ENCODE results near the gene CREB3.

CREB3 gene

GRCh38 chr9:35749515-35750255 lies 17.2 kb downstream of the CREB3 start:
- peak; percentile 26 for DNase-seq

- DNase-seq = no peak
Observed at GRCh38 chr9:35750256-35750531, 17.7 kb downstream of the CREB3 start.

- no peak for DNase-seq
Observed at GRCh38 chr9:35753466-35753865, 21.0 kb downstream of the CREB3 start.

- no peak for DNase-seq
Observed at GRCh38 chr9:35754264-35754663, 21.8 kb downstream of the CREB3 start, which contains the start of gene MSMP. Gene MSMP (minus strand): TSS chr9:35754276. CDS start chr9:35754129, 147 bp downstream.

GRCh38 chr9:35755071-35755470 lies 22.6 kb downstream of the CREB3 start:
- no peak for DNase-seq

- peak; percentile 82 for DNase-seq
Observed at GRCh38 chr9:35756275-35757225, 24.1 kb downstream of the CREB3 start.

- DNase-seq = peak; percentile 25
Observed at GRCh38 chr9:35757226-35757891, 24.9 kb downstream of the CREB3 start.

- no peak for DNase-seq
Observed at GRCh38 chr9:35757892-35758275, 25.4 kb downstream of the CREB3 start.

GRCh38 chr9:35758475-35759050 lies 26.1 kb downstream of the CREB3 start:
- DNase-seq = no peak

- no peak for DNase-seq
Observed at GRCh38 chr9:35759795-35760194, 27.3 kb downstream of the CREB3 start.

GRCh38 chr9:35760651-35761050 lies 28.2 kb downstream of the CREB3 start:
- DNase-seq = no peak

GRCh38 chr9:35763181-35763580 lies 30.7 kb downstream of the CREB3 start:
- DNase-seq = no peak

GRCh38 chr9:35763803-35764202 lies 31.3 kb downstream of the CREB3 start:
- no peak for DNase-seq

GRCh38 chr9:35766997-35767396 lies 34.5 kb downstream of the CREB3 start:
- DNase-seq = no peak

GRCh38 chr9:35767458-35767857 lies 35.0 kb downstream of the CREB3 start:
- no peak for DNase-seq

- no peak for DNase-seq
Observed at GRCh38 chr9:35769763-35770162, 37.3 kb downstream of the CREB3 start.

GRCh38 chr9:35771075-35771433 lies 38.6 kb downstream of the CREB3 start:
- DNase-seq = no peak

- DNase-seq = no peak
Observed at GRCh38 chr9:35771534-35771933, 39.1 kb downstream of the CREB3 start.

GRCh38 chr9:35771943-35772342 lies 39.5 kb downstream of the CREB3 start:
- DNase-seq = no peak

- no peak for DNase-seq
Observed at GRCh38 chr9:35774907-35775635, 42.6 kb downstream of the CREB3 start.

GRCh38 chr9:35776018-35776417 lies 43.6 kb downstream of the CREB3 start:
- DNase-seq = no peak

GRCh38 chr9:35778496-35778895 lies 46.0 kb downstream of the CREB3 start:
- DNase-seq = no peak

- no peak for DNase-seq
Observed at GRCh38 chr9:35781066-35781465, 48.6 kb downstream of the CREB3 start.

All from stimulated activated CD4-positive, alpha-beta T cell treated with anti-CD3 and anti-CD28 coated beads, Interleukin-1b, Interleukin-23, amount 100 ng/mL, for 48 hours (primary cell).